ENCODE results near the gene GNGT1.

The GNGT1 gene

DNA sequence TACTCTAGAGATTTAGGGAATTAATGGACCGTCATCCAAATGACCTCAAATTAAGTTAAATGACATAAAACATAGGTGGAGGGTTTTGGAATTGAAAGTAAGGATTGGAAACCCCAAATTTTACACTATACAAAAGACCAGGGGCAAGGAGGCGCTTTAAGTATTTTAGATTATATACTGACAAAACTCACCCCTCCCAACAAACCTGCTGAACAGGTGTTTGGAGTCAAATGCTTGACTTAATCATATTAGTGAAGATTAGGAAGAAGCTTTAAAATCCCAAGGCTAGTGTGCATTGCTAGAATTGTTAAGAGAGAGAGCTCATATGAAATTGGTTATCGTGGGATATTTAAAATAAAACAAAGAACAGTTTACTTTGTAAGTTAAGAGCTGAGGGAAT, at the start of gene GNGT1:
GNGT1 (plus strand) TSS at position 301 of the 400 bp plus-strand sequence. CDS start 180 bp downstream, outside the sequence.
- no peak for DNase-seq

DNA sequence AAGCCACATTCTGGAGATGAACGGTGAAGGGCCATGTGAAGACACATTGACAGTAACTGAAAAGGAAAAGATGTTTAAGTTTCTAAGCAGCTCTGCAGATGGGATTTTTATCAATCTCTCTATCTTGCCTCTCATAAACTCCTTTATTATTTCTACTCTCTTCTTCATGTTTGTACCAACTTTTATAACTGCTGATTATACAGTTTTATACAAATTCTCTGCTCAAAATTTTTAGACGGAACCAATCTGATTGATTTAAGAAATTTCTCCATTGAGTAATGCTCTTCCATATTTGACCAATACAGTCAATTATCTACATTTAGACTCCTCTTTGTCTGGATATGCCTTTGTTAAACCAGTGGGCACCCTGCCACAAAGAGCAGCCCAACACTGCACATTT, 47.5 kb upstream of the GNGT1 start:
- no peak for DNase-seq

DNA sequence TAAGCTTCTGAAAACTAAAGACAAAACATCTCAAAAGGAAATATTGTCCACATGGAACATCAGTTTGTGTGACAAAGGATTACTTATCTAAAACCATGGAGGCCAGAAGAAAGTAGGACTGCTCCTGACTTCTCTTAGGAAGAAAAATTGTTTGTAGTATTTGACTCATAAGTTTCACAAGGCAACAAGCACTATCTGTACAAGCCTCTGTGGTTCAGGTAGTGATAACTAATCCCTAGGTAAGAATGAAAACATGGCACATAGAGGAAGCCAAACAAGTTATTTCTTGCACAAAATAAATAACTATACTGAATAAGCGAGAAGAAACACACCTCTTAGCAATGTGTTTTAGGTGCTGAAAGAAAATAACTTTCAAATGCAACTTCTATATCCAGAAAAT, 46.1 kb upstream of the GNGT1 start:
- DNase-seq = no peak

DNA sequence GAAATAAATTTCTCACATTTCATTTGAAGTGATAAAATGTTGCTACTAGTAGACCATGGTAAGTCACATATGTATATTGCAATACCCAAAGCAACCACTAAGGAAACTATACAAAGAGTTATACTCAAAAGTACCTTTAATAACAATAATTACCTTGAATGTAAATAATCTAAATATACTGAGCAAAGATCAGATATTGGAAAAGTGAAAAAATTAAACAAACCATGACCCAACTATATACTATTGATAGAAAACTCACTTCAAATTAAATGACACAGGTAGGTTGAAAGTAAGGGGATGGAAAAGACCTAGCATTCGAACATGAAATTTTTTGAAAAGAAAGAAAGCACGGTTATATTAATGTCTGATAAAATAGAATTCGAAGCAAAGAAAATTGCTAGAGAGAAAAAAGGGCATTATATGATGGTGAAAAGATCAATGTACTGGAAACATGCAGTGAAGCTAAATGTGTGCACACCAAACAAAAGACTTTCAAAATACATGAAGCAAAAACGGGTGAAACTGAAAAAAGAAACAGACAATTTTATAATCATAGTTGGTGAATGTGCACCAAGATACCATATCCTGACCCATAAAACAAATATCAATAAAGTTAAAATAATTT, 44.9 kb upstream of the GNGT1 start:
- DNase-seq = no peak

DNA sequence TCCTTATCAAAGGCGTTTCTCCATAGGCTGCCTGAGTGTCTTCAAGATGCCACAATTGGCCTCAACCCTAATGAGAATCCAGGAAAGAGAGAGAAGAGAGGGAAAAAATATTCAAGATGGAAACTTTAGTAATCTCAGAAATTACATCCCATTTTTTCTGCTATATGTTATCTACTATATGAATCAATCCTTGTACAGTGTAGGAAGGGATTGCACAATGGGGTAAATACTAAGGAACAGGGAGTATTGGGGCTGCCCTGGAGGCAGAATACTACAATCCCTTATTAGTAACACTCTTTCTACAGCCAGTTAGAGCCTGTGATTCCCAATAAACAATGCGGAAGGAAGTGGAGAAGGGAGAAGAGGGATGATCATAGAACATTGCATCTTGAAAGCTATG, 43.7 kb upstream of the GNGT1 start:
- DNase-seq = no peak

DNA sequence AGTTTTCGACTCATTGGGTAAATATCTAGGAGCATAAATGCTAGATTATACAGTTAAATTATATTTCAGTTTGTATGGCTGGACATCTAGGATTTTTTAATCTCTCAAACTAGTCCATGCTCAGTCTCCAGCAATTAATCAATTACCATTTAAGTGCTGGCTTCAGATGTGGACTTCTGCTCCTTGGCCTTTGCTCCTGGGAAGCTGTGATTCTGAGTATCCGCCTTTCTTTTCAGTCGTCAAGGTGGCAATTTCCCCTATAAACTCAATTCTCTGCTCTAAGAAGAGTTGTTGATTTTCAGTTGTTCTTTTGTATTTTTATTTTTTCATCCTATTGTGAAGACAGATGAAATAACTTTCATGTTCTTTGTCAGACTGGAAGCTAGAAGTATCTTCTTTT, 39.5 kb upstream of the GNGT1 start:
- DNase-seq = no peak

DNA sequence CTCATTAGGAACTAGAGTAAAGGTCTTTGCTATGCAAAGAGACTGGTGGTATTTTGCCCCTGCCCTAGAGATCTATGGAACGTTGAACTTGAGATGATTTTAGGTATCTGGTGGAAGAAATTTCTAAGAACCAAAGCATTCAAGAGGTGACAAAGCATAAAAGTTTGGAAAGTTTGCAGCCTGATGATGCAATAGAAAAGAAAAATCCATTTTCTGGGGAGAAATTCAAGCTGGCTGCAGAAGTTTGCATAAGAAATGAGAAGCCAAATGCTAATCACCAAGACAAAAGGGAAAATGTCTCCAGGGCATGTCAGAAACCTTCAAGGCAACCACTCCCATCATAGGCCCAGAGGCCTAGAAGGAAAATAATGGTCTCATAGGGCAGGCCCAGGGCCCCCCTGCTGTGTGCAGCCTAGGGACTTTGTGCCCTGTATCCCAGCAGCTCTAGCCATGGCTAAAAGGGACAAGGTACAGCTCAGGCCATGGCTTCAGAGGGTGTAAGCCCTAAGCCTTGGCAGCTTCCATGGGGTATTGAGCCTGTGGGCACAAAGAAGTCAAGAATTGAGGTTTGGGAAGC, 32.3 kb upstream of the GNGT1 start:
- DNase-seq = no peak

DNA sequence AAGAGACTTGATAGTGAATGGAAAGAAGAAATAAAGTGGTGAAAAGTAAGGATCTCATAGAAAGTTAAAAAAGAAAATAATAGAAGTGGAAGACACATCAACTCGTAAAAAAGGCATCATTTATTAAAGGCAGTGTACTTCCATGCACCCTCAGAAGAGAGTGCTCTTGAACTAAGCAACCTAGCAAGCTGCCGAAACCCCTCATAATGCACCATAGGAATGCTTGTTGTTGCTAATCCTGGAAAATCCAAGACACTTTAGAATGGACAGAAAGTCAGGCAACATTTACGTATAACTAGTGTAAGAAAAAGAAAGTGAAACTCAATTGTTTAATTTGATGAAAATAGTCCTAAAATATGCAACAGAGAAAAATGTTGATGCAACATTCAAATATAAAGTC, 28.6 kb upstream of the GNGT1 start:
- no peak for DNase-seq

DNA sequence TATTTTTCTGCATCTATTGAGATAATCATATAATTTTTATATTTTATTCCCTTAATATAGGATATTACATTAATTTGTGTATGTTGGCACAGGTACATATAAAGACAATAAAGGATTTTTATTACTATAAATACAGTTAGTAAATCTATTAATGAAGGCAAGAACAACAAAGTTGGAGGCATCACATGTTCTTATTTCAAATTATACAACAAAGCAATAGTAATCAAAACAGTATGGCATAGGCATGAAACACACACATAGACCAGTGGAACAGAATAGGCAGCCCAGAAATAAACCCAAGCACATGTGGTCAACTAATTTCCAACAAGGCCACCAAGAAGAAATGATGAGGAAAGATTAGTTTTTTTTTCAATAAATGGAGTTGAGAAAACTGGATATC, 27.0 kb upstream of the GNGT1 start:
- DNase-seq = no peak

DNA sequence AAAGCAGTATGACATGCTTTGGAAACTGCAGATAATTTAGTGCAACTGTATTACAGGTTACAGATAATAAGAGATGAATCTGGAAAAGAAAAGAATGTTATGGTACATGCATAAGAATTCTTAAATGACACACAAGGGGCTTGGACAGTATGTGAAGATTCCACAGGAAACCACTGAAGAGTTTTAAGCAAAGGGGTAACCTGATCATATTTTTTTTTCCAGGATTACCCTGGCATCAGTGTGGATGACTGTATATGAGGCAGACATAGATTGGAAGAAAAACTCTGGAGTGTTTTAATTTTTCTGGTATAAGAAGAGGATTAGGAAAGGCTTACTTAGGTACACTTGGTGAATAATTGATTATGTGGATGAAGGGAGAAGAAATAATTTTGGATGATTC, 23.9 kb upstream of the GNGT1 start:
- DNase-seq = no peak

DNA sequence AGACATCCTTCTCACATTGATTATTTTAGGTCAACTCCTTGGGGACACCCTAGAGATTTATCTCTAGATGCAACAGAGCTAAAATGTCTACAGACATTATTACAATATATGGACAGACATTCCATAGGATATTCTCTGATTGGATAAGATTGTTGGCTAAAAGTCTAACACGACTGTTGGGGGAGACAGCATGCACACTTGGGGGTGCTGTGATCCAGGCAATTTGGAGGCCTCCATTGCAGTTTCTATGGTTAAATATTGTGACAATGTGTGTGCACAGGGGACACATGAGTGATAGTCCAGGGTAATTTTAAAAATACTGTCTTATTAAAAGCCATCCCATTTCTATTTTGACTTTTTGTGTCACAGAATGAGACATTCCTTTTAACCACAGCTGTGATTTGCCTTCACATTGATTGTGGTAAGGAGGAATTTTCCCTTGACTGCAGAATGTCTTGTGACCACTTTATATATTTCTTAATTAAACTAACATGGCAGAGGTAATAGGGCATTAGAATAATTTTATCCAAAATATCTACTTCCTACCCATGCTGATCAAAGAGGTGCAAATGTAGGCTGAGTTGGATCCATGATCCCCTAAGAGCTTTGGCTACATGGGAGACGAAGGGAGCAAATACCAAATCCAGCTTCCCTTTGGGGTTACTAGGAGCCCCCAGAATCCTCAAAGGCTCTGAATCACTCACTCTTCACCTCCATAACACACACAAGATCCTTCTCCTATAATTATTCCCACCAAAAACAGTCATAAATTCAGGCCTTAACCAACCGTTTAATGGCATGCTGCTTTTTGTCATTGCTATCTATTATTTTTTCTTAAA, 23.1 kb upstream of the GNGT1 start:
- no peak for DNase-seq

DNA sequence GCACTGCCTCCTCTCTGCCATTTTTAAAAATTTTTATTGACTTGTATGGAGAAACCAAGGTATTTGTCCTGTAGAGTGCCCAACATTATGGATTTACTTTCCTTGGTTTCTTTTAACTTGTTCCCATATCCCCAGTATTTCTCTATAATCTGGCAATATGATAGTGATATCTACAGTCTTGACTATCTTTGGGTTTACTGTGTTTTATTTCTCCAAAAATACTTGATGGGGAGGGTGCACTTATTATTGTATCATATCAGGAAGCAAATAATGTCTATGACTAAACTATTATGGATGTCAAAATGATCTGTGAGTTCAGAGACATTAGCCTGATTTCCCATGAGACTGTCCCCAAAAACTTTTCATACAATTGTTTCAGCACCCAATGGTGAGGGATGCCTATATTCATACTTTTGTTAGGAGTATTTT, 22.4 kb upstream of the GNGT1 start:
- DNase-seq = no peak

DNA sequence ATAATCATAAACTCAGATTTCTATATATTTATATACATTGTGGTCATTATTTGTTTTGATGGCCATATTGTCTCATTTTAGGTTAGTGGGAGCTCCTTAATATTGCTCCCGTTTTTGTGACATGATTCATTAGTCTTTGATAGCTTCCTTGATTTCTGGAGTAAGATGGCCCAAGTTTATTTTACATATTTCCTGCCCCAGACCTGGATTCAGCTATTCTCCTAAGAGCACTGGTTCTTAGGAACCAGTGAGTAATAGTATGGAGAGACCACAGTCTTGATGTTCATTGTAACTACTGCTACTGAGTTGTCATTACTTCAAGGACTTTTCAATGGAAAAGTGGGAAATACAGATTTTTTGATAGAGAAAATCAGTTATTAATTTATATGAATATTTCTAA, 21.8 kb upstream of the GNGT1 start:
- DNase-seq = no peak

DNA sequence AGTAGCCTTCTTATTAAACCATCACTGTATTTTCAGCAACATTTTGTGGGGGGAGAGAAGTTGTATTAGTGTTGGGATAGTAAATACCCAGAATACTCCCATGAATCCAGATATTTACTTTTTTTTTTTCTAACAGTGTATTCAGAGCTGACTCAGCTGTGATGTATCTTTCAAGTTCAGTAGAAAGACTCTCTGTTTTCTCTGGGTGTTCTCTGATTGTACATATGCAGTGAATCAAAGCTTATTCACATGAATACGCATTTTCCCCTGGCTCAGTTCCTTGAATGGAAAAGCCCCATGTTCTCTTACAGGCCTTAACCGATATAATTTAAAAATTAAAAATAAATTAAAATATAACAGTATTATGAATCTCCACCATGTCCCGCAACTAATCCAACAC, 17.1 kb upstream of the GNGT1 start:
- DNase-seq = no peak

DNA sequence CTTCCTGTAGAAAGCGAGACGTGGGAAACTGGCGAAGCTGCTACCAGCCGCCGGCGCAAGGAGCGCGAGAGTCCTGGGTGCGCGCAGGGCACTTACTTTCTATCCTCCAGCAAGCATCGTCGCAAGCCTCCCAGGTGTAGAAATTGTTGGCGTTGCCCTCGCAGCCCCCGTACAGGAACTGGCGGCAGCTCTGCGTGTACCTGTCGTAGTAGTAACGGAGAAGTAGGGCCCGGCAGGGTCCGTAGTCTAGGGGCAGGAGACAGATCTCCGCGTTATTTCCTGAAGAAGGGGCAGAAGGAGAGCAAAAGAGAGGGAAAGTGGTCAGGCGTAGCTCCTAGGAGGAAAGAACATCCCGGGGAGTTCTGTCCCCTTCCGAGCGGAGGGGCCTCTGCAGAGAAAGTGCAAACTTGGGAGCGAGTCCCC, 16.3 kb upstream of the GNGT1 start:
- DNase-seq = peak; percentile 6

DNA sequence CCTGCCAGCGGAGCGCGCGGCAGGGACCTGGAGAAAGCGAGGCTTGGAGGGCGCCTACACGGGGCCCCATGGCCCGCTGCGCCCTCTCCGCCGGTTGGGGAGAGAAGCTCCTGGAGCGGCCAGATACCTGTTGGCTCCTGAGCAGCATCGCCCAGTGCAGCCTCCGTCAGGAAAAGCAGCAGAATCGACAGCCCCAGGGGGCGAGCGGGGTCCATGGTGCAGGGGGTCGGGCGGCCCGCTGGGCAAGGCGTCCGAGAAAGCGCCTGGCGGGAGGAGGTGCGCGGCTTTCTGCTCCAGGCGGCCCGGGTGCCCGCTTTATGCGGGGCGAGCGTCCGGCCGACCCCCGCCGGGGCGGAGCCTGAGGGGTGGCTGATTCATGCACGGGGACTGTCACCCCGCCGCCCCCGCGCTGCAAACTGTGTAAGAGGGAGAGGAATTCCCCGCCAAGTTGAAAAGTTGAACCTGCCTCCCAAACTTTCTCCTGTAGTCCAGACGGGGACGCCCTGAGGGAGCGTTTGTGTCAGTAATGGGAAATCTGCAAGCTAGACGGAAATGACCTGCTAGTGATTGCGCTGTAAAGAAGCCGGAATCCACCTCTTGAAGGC, 15.8 kb upstream of the GNGT1 start, which contains the start of gene TFPI2:
TFPI2 (minus strand) TSS at position 290 of the 605 bp plus-strand sequence; CDS start at position 215, 75 bp downstream.
- no peak for DNase-seq

DNA sequence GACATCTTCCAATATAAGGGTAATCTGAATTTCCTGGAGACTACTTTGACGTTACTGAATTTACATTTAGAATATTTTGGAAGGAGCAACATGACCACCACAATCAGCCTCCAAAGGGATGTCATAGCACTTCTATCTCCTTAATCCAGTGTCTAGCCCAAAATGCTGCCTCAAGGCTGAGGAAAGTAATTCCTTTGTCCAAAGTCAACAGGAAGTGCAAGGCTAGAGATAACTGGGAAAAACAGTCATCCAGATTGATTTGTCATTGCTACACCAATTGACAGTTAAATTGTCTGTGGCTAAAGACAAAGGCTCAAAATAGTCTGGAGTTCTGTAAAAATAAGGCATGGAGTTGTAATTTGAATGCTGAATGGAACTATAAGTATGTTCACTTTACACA, 11.9 kb upstream of the GNGT1 start:
- no peak for DNase-seq

DNA sequence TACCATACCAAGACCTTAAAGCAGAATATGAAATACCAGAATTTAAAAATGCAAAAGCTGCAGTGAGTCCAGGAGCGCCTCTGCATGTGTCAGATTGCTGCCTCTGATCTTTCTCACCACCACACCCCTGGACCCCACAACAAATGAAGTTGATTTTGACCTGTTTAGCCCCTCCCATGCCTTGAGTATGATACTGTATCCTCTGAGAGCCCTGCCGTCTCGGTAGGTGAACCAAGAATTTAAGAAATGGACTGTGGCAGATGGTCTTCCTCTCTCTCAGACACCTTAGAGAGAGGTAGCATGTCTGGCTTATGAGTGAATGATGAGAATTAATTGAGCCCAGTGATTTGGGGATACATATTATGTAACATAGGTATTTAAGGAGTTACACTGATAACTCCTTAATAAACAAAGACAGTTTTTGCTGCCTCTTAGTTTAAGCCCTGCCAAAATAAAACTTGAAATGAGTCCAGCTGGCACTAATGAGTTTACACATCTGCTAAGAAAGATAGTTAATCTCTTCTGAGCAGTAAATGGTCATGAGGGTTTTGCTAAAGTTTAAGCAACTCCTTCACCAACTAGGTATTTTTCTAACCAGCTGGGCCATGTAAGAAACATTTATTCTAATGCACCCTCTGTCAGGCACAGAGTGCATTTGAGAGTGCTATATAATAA, 11.3 kb upstream of the GNGT1 start:
- no peak for DNase-seq

DNA sequence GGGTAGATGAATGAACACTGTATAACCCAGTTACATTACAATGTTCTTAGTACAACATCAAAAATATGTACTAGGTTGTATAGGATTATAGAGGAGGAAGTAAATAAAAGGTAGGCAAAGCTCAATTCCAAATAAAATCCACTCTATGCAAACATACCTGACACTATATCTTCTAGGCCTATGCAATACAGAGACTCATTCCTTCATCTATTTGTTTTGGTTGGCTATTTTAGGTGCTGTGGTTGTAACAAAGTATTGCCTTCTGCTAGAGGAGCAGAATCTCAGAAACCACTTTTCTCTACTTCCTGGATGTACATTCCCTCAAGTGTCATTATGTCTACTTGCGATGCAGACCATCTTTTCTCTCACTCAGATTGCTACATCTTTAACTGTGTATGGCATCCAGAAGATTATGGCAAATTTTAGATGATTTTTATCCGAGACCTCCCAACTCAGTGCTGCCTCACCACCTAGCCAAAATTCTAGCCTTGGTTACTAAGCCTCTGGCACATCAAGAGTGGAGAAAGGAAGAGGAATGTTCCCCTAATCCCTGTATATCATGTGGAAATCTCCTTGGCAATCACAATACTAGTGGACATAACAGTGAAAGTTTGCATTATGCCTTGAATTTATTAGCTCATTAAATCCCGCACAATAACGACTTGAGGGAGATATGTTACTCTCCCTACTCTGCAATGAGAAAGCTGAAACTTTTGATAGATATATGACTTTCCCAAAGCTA, 10.3 kb upstream of the GNGT1 start:
- DNase-seq = no peak

DNA sequence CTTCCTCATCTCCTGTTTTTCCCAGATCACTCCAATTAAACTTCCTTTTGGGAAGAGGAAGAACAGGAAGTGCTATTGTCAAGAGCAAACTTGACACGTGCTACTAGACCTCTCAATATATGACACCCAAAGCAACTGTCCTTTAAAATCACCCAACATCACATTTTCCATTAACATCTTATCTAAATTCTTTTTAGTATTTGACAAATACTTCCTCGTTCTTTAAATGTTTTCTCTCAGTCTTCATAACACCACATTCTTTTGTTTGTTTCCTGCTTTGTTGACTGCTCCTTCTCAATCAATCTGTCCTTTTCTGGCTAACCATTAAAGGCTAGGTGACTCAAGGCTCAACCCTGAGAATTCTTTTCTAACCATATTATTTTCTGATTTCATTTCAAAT, 8.7 kb upstream of the GNGT1 start:
- DNase-seq = no peak

DNA sequence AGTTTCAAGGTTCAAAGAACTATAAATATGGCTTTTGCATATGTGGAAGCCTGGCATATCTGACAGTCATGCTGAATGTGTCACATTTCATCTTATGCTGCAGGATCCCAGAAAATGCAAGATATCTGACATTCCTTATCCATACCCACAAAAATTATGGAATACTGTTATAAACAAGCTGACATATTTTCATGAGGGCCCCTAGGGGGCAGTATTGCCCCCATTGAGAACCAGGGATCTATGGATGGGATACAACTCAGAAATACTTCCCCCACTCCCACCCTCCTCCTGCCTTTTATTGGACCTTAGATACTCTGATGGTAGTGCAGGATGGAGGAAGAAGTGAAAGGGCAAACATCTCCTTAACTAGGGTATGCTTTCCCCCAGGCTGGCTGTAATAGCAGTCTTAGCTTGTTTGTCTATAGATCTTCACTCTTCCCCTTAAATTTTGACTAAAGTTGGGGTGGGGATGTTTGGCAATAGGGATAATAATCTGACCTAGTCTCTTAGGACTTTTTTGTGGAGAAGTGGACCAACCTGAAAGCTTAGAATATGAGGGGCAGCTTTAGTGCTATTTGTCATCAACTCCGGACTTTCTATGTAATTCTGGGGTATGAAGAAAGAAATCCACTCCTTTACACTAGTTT, 3.5 kb upstream of the GNGT1 start:
- peak; percentile 4 for DNase-seq
